ENCODE results near the gene RGP1.

GRCh38 chr9:35714579-35715252, 34.4 kb upstream of the RGP1 start:
- TF ChIP-seq CTCF (IDR thresholded peaks at IDR 0.05), result no peak
- TF ChIP-seq POLR2A (IDR thresholded peaks at IDR 0.05), result no peak

All from vagina (tissue), 2 donors.